Osteoblast (primary cell): Measurements from ENCODE around the gene RPS24. TPM values are rescaled to one million over a fixed set of nuclear protein-coding genes. Genes with fewer than 3 reads are reported as not detected.

ENCODE experiments used
- DNase-seq: peaks from one replicate; pipeline ENCODE4 v3.0.0; 2011; ENCODE audit warnings: low spot score, mixed read lengths; ENCODE audit not compliant: insufficient read length; ENCODE audit errors: missing footprints
- H2AFZ ChIP-seq: 2 replicates; pipeline ENCODE4 v1.6.0; 2011; ENCODE audit warnings: mild to moderate bottlenecking, low read length
- H3K27ac ChIP-seq: 2 replicates; pipeline ENCODE4 v1.5.1; 2011; ENCODE audit warnings: mild to moderate bottlenecking, low read depth, low read length, moderate library complexity
- H3K27me3 ChIP-seq: 2 replicates; pipeline ENCODE4 v1.6.0; 2012; ENCODE audit warnings: mild to moderate bottlenecking, control low read depth, inconsistent platforms, low read length, moderate library complexity; ENCODE audit not compliant: insufficient read depth
- H3K36me3 ChIP-seq: 2 replicates; pipeline ENCODE4 v1.5.1; 2011; ENCODE audit warnings: mild to moderate bottlenecking, low read length, control low read depth, moderate library complexity; ENCODE audit not compliant: insufficient read depth
- H3K4me1 ChIP-seq: 2 replicates; pipeline ENCODE4 v1.5.1; 2011; ENCODE audit warnings: mild to moderate bottlenecking, low read length, control low read depth, moderate library complexity; ENCODE audit not compliant: insufficient read depth
- H3K4me2 ChIP-seq: 2 replicates; pipeline ENCODE4 v1.6.0; 2011; ENCODE audit warnings: mild to moderate bottlenecking, low read length; ENCODE audit not compliant: insufficient read depth
- H3K4me3 ChIP-seq: fragments of 200-600 bp; sonication (generic); 3 replicates; pipeline ENCODE4 v1.5.1; 2012; ENCODE audit warnings: mild to moderate bottlenecking, low read length, inconsistent platforms; ENCODE audit not compliant: insufficient read depth
- H3K79me2 ChIP-seq: 2 replicates; pipeline ENCODE4 v1.6.0; 2012; ENCODE audit warnings: mild to moderate bottlenecking, low read length, control low read depth, inconsistent platforms; ENCODE audit not compliant: insufficient read depth
- H3K9me3 ChIP-seq: 2 replicates; pipeline ENCODE4 v1.5.1; 2011; ENCODE audit warnings: low read depth, low read length, control low read depth
- H4K20me1 ChIP-seq: 2 replicates; pipeline ENCODE4 v1.6.0; 2012; ENCODE audit warnings: mild to moderate bottlenecking, low read length, control low read depth; ENCODE audit not compliant: insufficient read depth
- total RNA-seq: library from RNA; depleted of rRNA; stranded (reverse); fragments of >200 nt; gene quantifications from 2 replicates; pipeline ENCODE4 v1.2.3, GENCODE V29; 2012
- TF ChIP-seq, protein P1 (sequence below): IDR thresholded peaks from 2 replicates; pipeline ENCODE4 v1.5.1; 2011; ENCODE audit warnings: mild to moderate bottlenecking, low read depth, low read length, moderate library complexity; ENCODE audit errors: extremely low read depth

The RPS24 gene
- total RNA-seq, 1 donor, result 1,685 TPM

DNA sequence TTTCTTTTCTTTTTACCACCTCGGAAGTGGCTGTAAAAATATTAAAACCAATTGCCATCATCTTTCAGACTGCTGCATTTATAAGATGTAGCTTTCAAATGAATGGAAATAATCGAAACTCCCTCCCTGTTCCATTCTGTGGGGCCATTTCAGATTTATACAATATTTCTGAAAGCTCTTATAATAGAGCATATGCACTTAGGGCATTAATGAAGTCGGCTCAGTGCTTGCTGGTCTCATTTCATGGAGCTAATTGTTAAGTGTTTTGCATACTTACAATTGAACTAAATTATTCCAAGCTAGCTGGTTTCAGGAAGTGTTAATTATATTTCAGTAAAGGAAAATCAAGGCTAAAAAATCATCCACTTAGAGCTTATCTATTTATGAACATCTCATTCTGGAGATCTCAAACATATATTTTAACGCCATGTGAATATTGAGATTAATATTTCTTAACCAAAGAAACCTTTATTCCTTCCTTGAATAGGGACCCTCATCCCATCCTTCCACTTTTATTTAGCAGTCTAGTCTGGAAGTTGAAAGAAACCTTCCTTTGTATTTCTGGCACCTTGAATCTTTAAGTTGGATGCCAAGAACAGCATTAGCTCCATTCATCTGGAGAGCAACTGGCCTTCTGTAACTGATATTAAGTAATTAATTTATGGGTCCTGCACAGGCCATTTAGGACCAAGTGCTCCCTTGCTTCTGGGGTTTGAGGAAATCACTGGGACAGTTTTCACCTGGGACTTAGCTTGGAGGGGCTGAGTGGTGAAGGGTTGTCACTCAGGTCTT, 45.1 kb downstream of the RPS24 start:
- H3K9me3 ChIP-seq, result no peaks in the 10 kb centered on the region
- no peak overlapping the region for H2AFZ ChIP-seq
- peaks cover 9% of the 10 kb centered on the region for H3K27me3 ChIP-seq
- H3K4me2 ChIP-seq, result no peak overlapping the region
- H3K4me3 ChIP-seq, result no peak overlapping the region
- H3K27ac ChIP-seq, result no peak overlapping the region
- H3K79me2 ChIP-seq, result no peaks in the 10 kb centered on the region
- DNase-seq, result no peak
- H4K20me1 ChIP-seq, result no peaks in the 10 kb centered on the region
- H3K4me1 ChIP-seq, result no peaks in the 10 kb centered on the region
- TF ChIP-seq, protein P1, sequence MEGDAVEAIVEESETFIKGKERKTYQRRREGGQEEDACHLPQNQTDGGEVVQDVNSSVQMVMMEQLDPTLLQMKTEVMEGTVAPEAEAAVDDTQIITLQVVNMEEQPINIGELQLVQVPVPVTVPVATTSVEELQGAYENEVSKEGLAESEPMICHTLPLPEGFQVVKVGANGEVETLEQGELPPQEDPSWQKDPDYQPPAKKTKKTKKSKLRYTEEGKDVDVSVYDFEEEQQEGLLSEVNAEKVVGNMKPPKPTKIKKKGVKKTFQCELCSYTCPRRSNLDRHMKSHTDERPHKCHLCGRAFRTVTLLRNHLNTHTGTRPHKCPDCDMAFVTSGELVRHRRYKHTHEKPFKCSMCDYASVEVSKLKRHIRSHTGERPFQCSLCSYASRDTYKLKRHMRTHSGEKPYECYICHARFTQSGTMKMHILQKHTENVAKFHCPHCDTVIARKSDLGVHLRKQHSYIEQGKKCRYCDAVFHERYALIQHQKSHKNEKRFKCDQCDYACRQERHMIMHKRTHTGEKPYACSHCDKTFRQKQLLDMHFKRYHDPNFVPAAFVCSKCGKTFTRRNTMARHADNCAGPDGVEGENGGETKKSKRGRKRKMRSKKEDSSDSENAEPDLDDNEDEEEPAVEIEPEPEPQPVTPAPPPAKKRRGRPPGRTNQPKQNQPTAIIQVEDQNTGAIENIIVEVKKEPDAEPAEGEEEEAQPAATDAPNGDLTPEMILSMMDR, result no peak
- no peaks in the 10 kb centered on the region for H3K36me3 ChIP-seq

DNA sequence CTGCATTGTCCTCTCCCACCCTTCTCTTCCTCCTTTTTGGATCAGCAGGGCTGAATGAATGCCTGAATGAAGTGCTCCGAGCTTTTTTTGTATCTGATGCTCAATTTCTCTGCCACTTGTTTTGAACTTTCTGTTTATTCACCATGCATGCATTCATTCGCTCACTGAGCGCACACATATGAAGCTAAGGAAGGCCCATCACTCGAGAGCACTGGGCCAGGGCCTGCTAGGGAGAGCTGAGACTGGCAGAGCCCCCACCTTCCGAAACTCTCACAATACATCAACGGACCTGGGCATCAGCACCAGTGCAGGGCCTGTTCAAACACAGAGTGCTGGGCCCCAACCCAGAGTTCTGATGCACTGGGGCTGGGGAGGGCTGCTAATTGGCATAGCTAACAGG, 45.7 kb downstream of the RPS24 start:
- H3K4me2 ChIP-seq, result no peak overlapping the region
- H2AFZ ChIP-seq, result no peak overlapping the region
- no peak for DNase-seq
- no peaks in the 10 kb centered on the region for H4K20me1 ChIP-seq
- no peak overlapping the region for H3K4me3 ChIP-seq
- H3K79me2 ChIP-seq, result no peaks in the 10 kb centered on the region
- peaks cover 9% of the 10 kb centered on the region for H3K27me3 ChIP-seq
- H3K27ac ChIP-seq, result no peak overlapping the region
- TF ChIP-seq, protein P1, result no peak
- H3K9me3 ChIP-seq, result no peaks in the 10 kb centered on the region
- no peaks in the 10 kb centered on the region for H3K36me3 ChIP-seq
- H3K4me1 ChIP-seq, result no peaks in the 10 kb centered on the region

DNA sequence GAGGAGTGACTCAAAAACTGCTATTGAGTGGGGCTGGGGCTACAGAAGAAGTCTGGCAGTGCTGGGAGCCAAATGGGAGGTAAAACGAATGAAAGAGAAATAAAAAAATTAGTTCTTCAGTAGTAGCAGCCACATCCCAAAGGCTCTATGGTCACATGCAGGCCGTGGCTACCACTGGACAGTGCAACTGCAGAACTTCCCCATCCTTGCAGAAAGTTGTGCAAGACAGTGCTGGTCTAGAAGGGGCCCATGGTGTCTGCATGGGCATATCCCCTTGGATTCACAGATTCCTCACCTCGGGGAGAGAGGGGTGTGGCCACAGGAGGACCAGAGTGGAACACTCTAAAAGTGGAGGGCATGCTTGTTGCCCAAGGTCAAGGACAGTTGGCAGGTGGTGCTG, 47.6 kb downstream of the RPS24 start:
- no peak overlapping the region for H2AFZ ChIP-seq
- H3K4me3 ChIP-seq, result no peak overlapping the region
- H3K36me3 ChIP-seq, result no peaks in the 10 kb centered on the region
- no peaks in the 10 kb centered on the region for H3K9me3 ChIP-seq
- no peaks in the 10 kb centered on the region for H4K20me1 ChIP-seq
- H3K4me2 ChIP-seq, result no peak overlapping the region
- TF ChIP-seq, protein P1, result no peak
- peaks cover 14% of the 10 kb centered on the region for H3K27me3 ChIP-seq
- DNase-seq, result no peak
- H3K4me1 ChIP-seq, result no peaks in the 10 kb centered on the region
- no peaks in the 10 kb centered on the region for H3K79me2 ChIP-seq
- no peak overlapping the region for H3K27ac ChIP-seq

DNA sequence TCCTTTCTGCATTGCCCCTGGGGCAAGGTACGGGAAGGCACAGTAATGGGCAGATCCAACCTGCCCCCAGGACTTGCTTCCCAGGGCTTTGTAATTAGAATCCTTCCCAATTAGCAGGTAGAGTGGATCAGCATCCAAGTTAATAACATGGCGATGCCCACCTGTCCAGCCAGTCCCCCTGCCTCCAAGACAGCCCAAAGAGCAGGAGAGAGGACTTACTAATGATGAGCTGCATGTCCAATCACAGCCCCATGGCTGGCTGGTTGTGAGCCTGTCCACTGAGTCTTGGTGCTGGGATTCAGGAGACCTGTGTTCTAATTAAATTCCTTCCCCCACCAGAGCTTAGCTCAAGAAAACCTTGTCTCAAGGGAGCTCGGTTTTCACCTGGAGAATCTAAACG, 49.0 kb downstream of the RPS24 start:
- TF ChIP-seq, protein P1, result no peak
- DNase-seq, result peak; percentile 81
- H3K9me3 ChIP-seq, result no peaks in the 10 kb centered on the region
- H2AFZ ChIP-seq, result no peak overlapping the region
- H3K36me3 ChIP-seq, result no peaks in the 10 kb centered on the region
- H3K4me1 ChIP-seq, result no peaks in the 10 kb centered on the region
- no peaks in the 10 kb centered on the region for H3K79me2 ChIP-seq
- peaks cover 19% of the 10 kb centered on the region for H3K27me3 ChIP-seq
- no peak overlapping the region for H3K4me3 ChIP-seq
- H3K4me2 ChIP-seq, result no peak overlapping the region
- no peak overlapping the region for H3K27ac ChIP-seq
- H4K20me1 ChIP-seq, result no peaks in the 10 kb centered on the region

Other genes with a start within 250 kb of the RPS24 start
- gene DLG5, start 107.1 kb upstream of the RPS24 start, total RNA-seq, result 51.4 and 51.6 TPM in 2 replicates
- 11.9 and 16.2 TPM in 2 replicates for gene POLR3A, start 4.3 kb upstream of the RPS24 start, total RNA-seq